ENCODE results near the gene MGAT4A. TPM values are rescaled to one million over a fixed set of nuclear protein-coding genes. Genes with fewer than 3 reads are reported as not detected.

The MGAT4A gene
- total and polyA plus RNA-seq, 9 of the 15 experiments (the other 6 are each of a cell fraction or from before 2014, with no cell fraction given) = 0.03 to 0.53 (median 0.18) TPM; not detected in 2

DNA sequence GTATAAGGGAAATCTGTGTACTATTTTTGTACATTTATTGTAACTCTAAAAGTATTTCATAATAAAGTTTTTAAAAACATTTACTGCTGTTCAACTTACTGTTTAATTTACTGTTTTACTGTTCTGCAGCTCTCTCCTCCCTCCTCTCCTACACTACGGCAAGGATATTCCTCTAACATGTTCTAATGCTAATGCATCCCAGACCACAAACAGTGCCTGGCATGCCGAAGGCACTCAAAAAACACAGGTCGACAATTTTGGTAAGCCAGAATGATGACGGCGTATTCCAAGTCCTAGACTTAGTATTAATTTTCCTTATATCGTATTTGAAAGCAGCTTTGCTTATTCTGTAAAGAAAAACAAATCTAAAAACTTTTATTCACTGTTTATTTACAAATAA lies 13.3 kb downstream of the MGAT4A start:
- no peak for DNase-seq (ENCODE audit: extremely low read depth in 1 of 4, low spot score in 3 of 4)
- intact Hi-C loops (cut with micrococcal nuclease) = no loop called here
- BruUV-seq (replicated peaks) = no TSS peak
- Histone ChIP-seq H3K27ac (ENCODE audit: extremely low read depth, low read depth, low read length) (no peak overlapping the region), H3K9me3 (replicated peaks; ENCODE audit: control insufficient read depth, insufficient read depth, low read depth, low read length) (0 out of 2 replicates have a peak, but pooled peaks cover 1% of the 10 kb centered on the region), H3K4me3 (no peak overlapping the region), H3K4me2 (ENCODE audit: insufficient read depth, low read length) (no peak overlapping the region), H3K79me2 (ENCODE audit: control insufficient read depth, insufficient read depth, low read length) (no peaks in the 10 kb centered on the region), H4K20me1 (replicated peaks; ENCODE audit: control insufficient read depth, insufficient read depth, low read length) (no peaks in the 10 kb centered on the region), H3K27me3 (ENCODE audit: control insufficient read depth in 2 of 2, insufficient read depth in 2 of 2, low read length in 2 of 2) (peaks cover 0 to 11% of the 10 kb centered on the region in 2 experiments; a peak in 2 of 5 replicates), H3K36me3 (ENCODE audit: control insufficient read depth, insufficient read depth, low read length) (no peaks in the 10 kb centered on the region), H2AFZ (ENCODE audit: low read depth, low read length) (no peak overlapping the region), H3K4me1 (replicated peaks in 1 of 2; ENCODE audit: control insufficient read depth in 2 of 2, insufficient read depth in 2 of 2, low read length in 2 of 2) (no peaks in the 10 kb centered on the region; a peak in 1 of 5 replicates), H3K9ac (ENCODE audit: insufficient read depth in 1 of 2, low read depth in 2 of 2, low read length in 2 of 2) (no peak overlapping the region), H3K9me1 (ENCODE audit: control insufficient read depth, insufficient read depth, low read length) (no peaks in the 10 kb centered on the region)
- ChIA-PET CTCF (ENCODE audit: low intra/inter-chr PET ratio) (no interaction called here), POLR2A (interaction anchor here (1.3 kb wide), 1 partner anchor 10 kb away, joined by 3 read pairs; no protein-coding TSS in a partner anchor)
- no peak for ATAC-seq
- in situ Hi-C loops (cut with MboI) = no loop called here
- 2% methylated on average over 6 of the region's 6 CpGs for WGBS (ENCODE audit: insufficient coverage, low coverage, missing lambda C conversion rate)
- no peak for TF ChIP-seq ZNF146 (CRISPR knock-in tag; IDR thresholded peaks at IDR 0.05; ENCODE audit: unreplicated experiment)
- no peak for TF ChIP-seq ZNF239 (CRISPR knock-in tag; IDR thresholded peaks at IDR 0.05)
- TF ChIP-seq ZNF551 (CRISPR knock-in tag; IDR thresholded peaks at IDR 0.05) = no peak
- FAIRE-seq = no peak

DNA sequence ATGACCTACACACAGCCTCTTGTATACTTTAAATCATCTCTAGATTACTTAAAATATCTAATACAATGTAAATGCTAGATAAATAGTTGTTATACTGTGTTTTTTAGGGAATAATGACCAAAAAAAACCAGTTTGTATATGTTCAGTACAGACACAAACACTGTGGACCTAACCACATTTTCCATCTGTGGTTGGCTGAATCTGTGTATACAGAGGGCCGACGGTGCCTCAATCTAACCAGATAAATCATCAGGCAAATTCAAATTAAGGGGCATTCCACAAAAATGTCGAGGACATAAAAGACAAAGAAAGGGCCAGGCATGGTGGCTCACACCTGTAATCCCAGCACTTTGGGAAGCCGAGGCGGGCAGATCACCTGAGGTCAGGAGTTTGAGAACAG lies 14.1 kb downstream of the MGAT4A start:
- FAIRE-seq (no peak), DNase-seq (ENCODE audit: extremely low read depth in 1 of 4, low spot score in 3 of 4) (no peak), ATAC-seq (no peak)
- no TSS peak for BruUV-seq (replicated peaks)
- POLR2A ChIA-PET = no interaction called here
- Histone ChIP-seq H3K4me1 (replicated peaks in 1 of 2; ENCODE audit: control insufficient read depth in 2 of 2, insufficient read depth in 2 of 2, low read length in 2 of 2) (no peaks in the 10 kb centered on the region; a peak in 1 of 5 replicates), H4K20me1 (replicated peaks; ENCODE audit: control insufficient read depth, insufficient read depth, low read length) (no peaks in the 10 kb centered on the region), H3K9me1 (ENCODE audit: control insufficient read depth, insufficient read depth, low read length) (no peaks in the 10 kb centered on the region), H3K4me2 (ENCODE audit: insufficient read depth, low read length) (no peak overlapping the region), H3K4me3 (no peak overlapping the region), H2AFZ (ENCODE audit: low read depth, low read length) (no peak overlapping the region), H3K27ac (ENCODE audit: extremely low read depth, low read depth, low read length) (no peak overlapping the region), H3K9me3 (replicated peaks; ENCODE audit: control insufficient read depth, insufficient read depth, low read depth, low read length) (0 out of 2 replicates have a peak, but pooled peaks cover 1% of the 10 kb centered on the region), H3K27me3 (ENCODE audit: control insufficient read depth in 2 of 2, insufficient read depth in 2 of 2, low read length in 2 of 2) (peaks cover 0 to 11% of the 10 kb centered on the region in 2 experiments; a peak in 3 of 5 replicates), H3K79me2 (ENCODE audit: control insufficient read depth, insufficient read depth, low read length) (no peaks in the 10 kb centered on the region), H3K36me3 (ENCODE audit: control insufficient read depth, insufficient read depth, low read length) (no peaks in the 10 kb centered on the region), H3K9ac (ENCODE audit: insufficient read depth in 1 of 2, low read depth in 2 of 2, low read length in 2 of 2) (no peak overlapping the region)
- intact Hi-C loops (cut with micrococcal nuclease) = no loop called here
- in situ Hi-C loops (cut with MboI) = no loop called here
- TF ChIP-seq ZNF274 (IDR thresholded peaks at IDR 0.05; ENCODE audit: borderline replicate concordance, low read depth, low read length) = no peak
- TF ChIP-seq RBM14 (IDR thresholded peaks at IDR 0.05; ENCODE audit: borderline replicate concordance, insufficient read depth, low read depth, low read length) = no peak
- TF ChIP-seq ZNF780A (CRISPR knock-in tag; IDR thresholded peaks at IDR 0.05) = no peak
- TF ChIP-seq RUNX1 (IDR thresholded peaks at IDR 0.05; ENCODE audit: low read depth) = no peak
- no peak for TF ChIP-seq ZNF23 (CRISPR knock-in tag; IDR thresholded peaks at IDR 0.05)
- TF ChIP-seq ELF4 (CRISPR knock-in tag; IDR thresholded peaks at IDR 0.05) = no peak
- TF ChIP-seq RB1 (IDR thresholded peaks at IDR 0.05; ENCODE audit: low read depth) = no peak
- CTCF ChIA-PET (ENCODE audit: low intra/inter-chr PET ratio) = no interaction called here
- 2% methylated on average over 5 of the region's 5 CpGs for WGBS (ENCODE audit: insufficient coverage, low coverage, missing lambda C conversion rate)

Data from K562 (cell line).